ENCODE results near the gene BIRC2.

GRCh38 chr11:102375720-102376399, 28.8 kb downstream of the BIRC2 start:
- TF ChIP-seq CTCF (optimal IDR thresholded peaks at IDR 0.05 in 1 of 3, IDR thresholded peaks at IDR 0.05 in 1 of 3, conservative IDR thresholded peaks at IDR 0.05 in 1 of 3; ENCODE audit: extremely low read depth in 1 of 3, insufficient read depth in 2 of 3, low read length in 3 of 3): no peak
- no peak for TF ChIP-seq EZH2 (IDR thresholded peaks at IDR 0.05; ENCODE audit: low read length)
